A673 (cell line): Measurements from ENCODE around the gene PGGHG.

Experiments used
- CTCF ChIP-seq: fragments of 300-800, 200-600 bp; sonication (generic); conservative IDR thresholded peaks from 2 replicates; pipeline ENCODE4 v1.5.1; 2017; ENCODE audit warnings: low read depth, mild to moderate bottlenecking, antibody characterized with exemption, low read length, moderate library complexity, mixed read lengths
- EZH2 ChIP-seq: fragments of 200-600 bp; sonication (generic); IDR thresholded peaks from 2 replicates; pipeline ENCODE4 v1.6.1; 2017; ENCODE audit warnings: borderline replicate concordance, low read depth, mild to moderate bottlenecking, mixed read lengths, antibody characterized with exemption, low read length; ENCODE audit not compliant: poor library complexity, severe bottlenecking

- TF ChIP-seq CTCF (no peak), EZH2 (no peak)
These were observed 53.4 kb downstream of the PGGHG start for GRCh38 chr11:342328-342727.
